ENCODE data around the gene UBAC2. TPM values are rescaled to one million over a fixed set of nuclear protein-coding genes. Genes with fewer than 3 reads are reported as not detected.

Gene UBAC2
- total RNA-seq, 1 experiment from 2014 or later, result 41.0 TPM

DNA sequence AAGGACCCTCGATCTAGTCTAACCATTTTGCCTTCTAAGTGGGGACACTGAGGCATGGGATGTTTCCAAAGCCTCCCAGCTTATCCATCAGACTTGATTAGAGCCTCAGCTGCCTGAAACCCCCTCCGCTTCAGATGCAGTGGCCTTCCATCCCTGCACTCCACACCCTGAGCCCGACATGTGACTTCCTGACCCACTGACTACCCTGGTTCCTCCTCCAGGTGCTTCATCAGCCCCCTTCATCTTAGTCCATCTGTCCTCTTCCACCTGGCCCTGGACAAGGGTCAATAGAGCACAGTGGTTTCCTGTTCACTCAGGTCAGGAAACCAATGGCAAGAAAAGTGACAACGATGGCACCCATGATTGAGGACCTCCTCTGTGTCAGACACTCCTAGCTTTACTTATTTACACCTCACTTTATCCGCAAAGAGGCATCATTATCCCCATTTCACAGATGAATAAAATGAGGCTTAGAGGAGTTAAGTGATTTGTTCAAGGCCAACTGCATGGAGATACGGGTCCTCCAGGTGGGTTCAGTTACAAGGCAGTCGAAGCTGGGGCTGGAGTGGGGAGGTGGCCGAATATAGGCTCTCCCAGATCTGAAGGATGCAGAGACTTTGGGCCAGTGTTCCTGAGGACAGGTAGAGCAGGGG lies 219.1 kb downstream of the UBAC2 start:
- TF ChIP-seq, protein P1, sequence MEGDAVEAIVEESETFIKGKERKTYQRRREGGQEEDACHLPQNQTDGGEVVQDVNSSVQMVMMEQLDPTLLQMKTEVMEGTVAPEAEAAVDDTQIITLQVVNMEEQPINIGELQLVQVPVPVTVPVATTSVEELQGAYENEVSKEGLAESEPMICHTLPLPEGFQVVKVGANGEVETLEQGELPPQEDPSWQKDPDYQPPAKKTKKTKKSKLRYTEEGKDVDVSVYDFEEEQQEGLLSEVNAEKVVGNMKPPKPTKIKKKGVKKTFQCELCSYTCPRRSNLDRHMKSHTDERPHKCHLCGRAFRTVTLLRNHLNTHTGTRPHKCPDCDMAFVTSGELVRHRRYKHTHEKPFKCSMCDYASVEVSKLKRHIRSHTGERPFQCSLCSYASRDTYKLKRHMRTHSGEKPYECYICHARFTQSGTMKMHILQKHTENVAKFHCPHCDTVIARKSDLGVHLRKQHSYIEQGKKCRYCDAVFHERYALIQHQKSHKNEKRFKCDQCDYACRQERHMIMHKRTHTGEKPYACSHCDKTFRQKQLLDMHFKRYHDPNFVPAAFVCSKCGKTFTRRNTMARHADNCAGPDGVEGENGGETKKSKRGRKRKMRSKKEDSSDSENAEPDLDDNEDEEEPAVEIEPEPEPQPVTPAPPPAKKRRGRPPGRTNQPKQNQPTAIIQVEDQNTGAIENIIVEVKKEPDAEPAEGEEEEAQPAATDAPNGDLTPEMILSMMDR (IDR thresholded peaks at IDR 0.05; ENCODE audit: unreplicated experiment), result no peak
- no peaks in the 10 kb centered on the region for H3K4me1 Mint-ChIP-seq (ENCODE audit: low read depth, unreplicated experiment)
- no peaks in the 10 kb centered on the region for H3K9me3 Mint-ChIP-seq (ENCODE audit: low read depth, unreplicated experiment)
- CTCF ChIA-PET, result no interaction called here
- peaks cover 27% of the 10 kb centered on the region for H3K27me3 Mint-ChIP-seq (ENCODE audit: unreplicated experiment)
- H3K36me3 Mint-ChIP-seq (ENCODE audit: insufficient read depth, unreplicated experiment), result no peaks in the 10 kb centered on the region
- no peak overlapping the region for H3K27ac Mint-ChIP-seq (ENCODE audit: unreplicated experiment)
- no peak overlapping the region for H3K4me3 Mint-ChIP-seq (ENCODE audit: low read depth, unreplicated experiment)
- DNase-seq, result no peak
- intact Hi-C loops (cut with micrococcal nuclease; ENCODE audit: unreplicated experiment), result no loop called here
- no TSS peak for BruUV-seq (replicated peaks)

DNA sequence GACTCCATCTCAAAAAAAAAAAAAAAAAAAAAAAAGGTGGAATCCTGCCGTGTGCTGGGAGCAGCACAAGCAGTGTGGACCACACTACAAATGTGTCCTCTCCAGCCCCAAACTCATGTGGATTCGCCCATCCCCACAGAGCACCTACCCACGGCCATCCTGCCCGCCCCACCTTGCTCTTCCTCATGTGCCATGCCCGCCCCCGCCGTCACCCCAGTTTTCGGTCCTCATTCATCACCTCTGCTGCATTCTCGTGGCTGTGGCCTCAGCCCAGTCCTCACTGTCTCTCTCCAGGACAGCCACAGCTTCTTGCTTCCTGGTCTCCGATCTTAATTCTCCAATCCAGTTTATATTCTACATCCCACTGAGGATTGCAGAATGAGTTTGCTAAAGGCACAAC lies 220.6 kb downstream of the UBAC2 start:
- Mint-ChIP-seq H3K27ac (ENCODE audit: unreplicated experiment) (no peak overlapping the region), H3K4me3 (ENCODE audit: low read depth, unreplicated experiment) (no peak overlapping the region), H3K36me3 (ENCODE audit: insufficient read depth, unreplicated experiment) (no peaks in the 10 kb centered on the region), H3K9me3 (ENCODE audit: low read depth, unreplicated experiment) (no peaks in the 10 kb centered on the region), H3K27me3 (ENCODE audit: unreplicated experiment) (peaks cover 27% of the 10 kb centered on the region), H3K4me1 (ENCODE audit: low read depth, unreplicated experiment) (no peaks in the 10 kb centered on the region)
- BruUV-seq (replicated peaks), result no TSS peak
- TF ChIP-seq, protein P1 (IDR thresholded peaks at IDR 0.05; ENCODE audit: unreplicated experiment), result no peak
- intact Hi-C loops (cut with micrococcal nuclease; ENCODE audit: unreplicated experiment), result no loop called here
- no peak for DNase-seq
- CTCF ChIA-PET, result no interaction called here

DNA sequence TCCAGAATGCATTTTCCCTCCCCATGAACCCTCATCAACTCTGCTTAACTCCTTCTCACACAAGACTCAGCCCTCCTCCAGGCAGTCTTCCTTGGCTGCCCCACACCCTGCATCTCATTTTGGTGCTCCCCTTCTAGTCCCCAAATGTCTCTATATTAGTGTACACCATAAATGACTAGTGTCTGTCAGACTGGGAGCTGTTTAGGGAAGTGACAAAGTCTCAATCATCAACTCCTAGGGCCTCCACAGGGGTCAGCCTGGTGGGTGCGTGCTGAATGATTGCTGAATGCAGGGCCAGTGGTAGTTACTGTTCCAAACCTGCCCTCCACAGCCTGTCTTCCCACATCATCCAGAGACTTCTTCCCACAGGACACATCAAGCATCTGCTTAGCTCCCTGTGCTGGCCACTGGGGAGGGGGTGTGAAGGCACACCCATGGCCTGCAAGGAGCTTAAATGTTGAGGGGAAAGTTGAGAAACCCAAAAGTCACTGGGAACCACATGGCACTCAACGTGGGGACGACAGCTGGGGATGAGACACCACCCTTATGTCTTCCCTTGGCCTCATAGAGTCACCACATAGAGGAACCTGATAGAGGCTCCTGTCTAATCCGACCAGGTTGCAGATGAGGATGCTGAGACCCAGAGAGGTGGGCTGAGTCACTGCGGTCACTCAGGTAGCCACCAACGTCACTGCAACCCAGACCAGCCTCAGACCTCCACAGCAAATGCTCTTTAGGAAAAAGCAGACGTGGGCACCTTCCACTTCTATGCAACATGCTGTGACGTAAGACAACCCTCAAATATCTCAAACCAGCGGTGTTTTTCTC lies 221.3 kb downstream of the UBAC2 start:
- DNase-seq, result no peak
- no peaks in the 10 kb centered on the region for H3K9me3 Mint-ChIP-seq (ENCODE audit: low read depth, unreplicated experiment)
- H3K4me1 Mint-ChIP-seq (ENCODE audit: low read depth, unreplicated experiment), result no peaks in the 10 kb centered on the region
- TF ChIP-seq, protein P1 (IDR thresholded peaks at IDR 0.05; ENCODE audit: unreplicated experiment), result no peak
- CTCF ChIA-PET, result no interaction called here
- no peak overlapping the region for H3K27ac Mint-ChIP-seq (ENCODE audit: unreplicated experiment)
- intact Hi-C loops (cut with micrococcal nuclease; ENCODE audit: unreplicated experiment), result no loop called here
- no TSS peak for BruUV-seq (replicated peaks)
- H3K4me3 Mint-ChIP-seq (ENCODE audit: low read depth, unreplicated experiment), result no peak overlapping the region
- no peaks in the 10 kb centered on the region for H3K36me3 Mint-ChIP-seq (ENCODE audit: insufficient read depth, unreplicated experiment)
- H3K27me3 Mint-ChIP-seq (ENCODE audit: unreplicated experiment), result peaks cover 27% of the 10 kb centered on the region

DNA sequence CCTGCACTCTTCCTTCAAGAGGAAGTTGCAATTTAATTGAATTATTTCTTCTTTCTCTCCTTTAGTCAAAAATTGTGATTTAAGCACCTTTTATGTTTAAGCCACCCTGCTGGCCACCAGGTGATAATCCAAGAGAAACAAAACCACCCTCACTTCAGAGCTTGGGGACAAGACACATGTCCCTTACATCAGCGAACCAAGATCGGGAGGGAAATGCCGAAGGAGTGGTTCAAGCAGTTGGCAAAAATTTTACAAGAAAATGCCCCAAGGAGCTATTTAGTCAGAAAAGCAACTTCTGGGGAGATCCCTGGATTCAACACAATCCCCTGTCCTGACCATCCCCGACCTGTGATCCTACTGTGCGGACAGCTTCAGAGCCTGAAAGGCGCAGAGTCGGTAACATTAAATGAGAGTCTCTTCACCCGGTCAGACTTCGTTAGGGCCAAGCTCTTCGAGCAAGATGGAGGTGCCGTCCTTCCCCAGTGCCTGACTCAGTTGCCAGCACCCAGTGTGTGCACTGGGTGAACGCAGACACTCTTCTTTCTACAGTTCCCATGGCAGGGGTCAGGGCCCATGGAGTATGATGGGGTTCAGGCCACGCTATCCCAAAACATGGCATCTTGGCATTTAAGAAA lies 222.0 kb downstream of the UBAC2 start:
- intact Hi-C loops (cut with micrococcal nuclease; ENCODE audit: unreplicated experiment), result no loop called here
- H3K36me3 Mint-ChIP-seq (ENCODE audit: insufficient read depth, unreplicated experiment), result no peaks in the 10 kb centered on the region
- no peak for DNase-seq
- no peaks in the 10 kb centered on the region for H3K4me1 Mint-ChIP-seq (ENCODE audit: low read depth, unreplicated experiment)
- no peak overlapping the region for H3K4me3 Mint-ChIP-seq (ENCODE audit: low read depth, unreplicated experiment)
- CTCF ChIA-PET, result no interaction called here
- TF ChIP-seq, protein P1 (IDR thresholded peaks at IDR 0.05; ENCODE audit: unreplicated experiment), result no peak
- H3K27ac Mint-ChIP-seq (ENCODE audit: unreplicated experiment), result no peak overlapping the region
- H3K9me3 Mint-ChIP-seq (ENCODE audit: low read depth, unreplicated experiment), result no peaks in the 10 kb centered on the region
- no TSS peak for BruUV-seq (replicated peaks)
- H3K27me3 Mint-ChIP-seq (ENCODE audit: unreplicated experiment), result peaks cover 27% of the 10 kb centered on the region
